Measurements from ENCODE around the gene C22orf39.
A peak's percentile ranks its signal among the peaks of the same experiment; 100 is the strongest.
"Not testable (repeated sequence)": the region's sequence is repeated elsewhere in the genome, so short reads cannot be mapped to it uniquely, and the experiment has no call there.

The C22orf39 gene

DNA sequence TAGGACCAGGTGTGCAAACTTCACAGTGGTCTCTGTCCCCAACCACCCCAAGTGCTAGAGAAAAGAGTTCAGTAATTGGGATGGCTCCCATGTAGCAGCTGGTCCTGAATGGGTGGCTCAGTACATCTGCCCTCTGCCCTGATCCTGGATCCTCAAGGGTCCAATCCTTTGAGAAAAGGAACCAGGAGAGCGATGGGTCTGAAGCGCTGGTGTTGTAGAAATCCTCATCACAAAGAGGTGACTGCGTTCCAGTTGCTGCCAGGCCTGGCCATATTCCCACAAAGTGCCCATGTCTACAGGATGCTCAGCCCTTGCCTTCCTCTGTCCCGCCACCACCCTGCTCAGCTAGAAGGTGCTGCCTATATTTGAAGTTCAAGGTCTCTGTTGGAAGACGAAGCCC is 6.2 kb upstream of the C22orf39 start:
- DNase-seq = no peak

DNA sequence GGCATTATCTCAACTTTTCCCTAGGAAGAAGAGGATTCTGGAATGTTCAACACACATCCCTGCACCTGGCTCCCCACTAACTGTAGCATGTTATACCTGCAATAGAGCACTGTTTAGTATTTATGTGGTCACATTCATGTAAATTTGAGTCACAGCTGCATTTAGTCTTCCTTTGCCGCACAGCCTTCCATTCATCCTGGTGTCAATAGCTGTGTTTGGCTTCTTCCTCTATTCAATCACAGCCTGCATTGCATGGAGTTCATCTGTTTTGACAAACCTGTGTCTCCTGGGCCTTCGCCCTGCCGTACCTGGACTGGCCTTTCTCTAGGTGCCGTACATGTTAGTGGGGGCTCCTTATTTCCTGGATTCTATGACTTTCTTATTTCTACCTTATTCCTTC is 4.1 kb upstream of the C22orf39 start:
- DNase-seq = no peak

DNA sequence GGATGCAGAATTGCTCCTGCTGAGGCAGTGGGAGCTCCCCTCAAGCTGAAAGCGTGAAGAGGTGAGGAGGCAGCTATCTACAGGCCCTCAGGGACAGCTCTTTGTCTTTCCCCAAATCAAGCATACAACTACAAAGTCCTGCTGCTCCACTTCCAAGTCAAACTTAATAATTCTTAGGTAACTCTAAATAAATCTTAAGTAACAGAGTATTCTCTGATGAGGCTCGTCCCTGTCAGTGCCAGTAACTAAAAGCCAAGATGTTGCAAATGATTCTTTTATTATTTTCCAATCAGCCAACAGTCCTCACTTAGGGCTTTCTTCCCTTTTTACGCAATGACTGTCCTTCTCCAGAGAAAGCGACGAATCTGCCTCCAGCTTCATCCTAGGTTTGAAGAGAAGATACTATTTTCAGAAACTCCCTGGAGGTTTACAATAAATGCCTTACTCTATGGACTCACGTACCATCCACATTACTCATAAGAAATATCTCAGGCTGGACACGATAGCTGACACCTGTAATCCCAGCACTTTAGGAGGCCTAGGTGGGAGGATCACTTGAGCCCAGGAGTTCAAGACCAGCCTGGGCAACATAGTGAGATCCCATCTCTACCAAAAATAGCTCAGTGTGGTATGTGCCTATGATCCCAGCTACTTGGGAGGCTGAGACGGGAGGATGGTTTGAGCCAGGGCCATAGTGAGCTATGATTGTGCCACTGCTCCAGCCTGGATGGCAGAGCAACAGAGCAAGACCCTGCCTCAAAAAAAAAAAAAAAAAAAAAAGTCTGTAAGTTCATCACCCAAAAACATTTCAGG is 3.1 kb upstream of the C22orf39 start:
- DNase-seq = no peak

DNA sequence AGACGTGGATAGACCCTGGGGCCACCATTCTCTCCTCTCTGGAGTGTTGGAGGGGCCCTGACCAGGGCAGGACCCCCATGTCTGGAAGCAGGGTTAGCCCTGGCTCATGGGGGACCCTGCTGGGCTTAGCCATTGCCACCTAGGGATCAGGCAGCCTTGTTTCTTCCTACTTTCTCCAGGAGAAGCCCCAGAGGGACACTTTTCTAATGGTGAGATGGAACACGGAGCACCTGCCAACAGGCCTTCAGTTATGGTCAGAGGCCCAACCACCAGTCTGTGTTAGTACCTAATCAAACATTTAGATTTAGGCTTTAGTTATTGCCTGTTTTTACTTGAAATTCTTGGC is 1.9 kb upstream of the C22orf39 start:
- no peak for DNase-seq

DNA sequence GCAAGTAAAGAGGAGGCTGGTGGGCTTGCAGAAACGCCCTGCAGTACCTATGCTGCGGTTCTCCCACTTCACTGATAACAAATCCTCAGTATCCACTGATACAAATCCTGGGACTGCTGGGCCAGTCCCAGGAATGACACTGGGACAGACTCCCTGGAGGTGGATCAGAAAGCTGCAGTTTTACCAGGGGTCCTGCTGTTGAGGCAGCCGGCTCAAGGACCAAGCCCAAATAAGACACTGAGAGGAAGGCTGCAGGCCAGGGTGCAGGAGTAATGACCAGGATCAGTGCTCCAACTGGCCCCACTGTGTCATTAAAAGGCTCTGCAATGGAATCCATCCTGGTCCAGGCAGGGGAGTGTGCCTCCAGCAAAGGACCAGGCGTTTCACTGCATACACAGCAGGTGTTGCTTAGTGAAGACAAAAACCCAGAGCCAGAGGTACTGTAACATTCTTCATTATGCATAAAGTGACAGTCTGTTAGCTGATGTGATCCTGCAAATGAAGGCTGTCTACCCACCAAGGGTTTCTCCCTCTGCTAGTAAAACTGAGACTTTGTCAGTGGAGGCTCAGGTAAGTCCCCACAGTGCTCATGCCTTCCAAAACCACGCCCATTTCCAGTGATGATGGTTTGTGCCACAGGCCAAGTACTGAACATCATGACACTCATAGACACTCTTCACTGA is 1.4 kb upstream of the C22orf39 start:
- no peak for DNase-seq

DNA sequence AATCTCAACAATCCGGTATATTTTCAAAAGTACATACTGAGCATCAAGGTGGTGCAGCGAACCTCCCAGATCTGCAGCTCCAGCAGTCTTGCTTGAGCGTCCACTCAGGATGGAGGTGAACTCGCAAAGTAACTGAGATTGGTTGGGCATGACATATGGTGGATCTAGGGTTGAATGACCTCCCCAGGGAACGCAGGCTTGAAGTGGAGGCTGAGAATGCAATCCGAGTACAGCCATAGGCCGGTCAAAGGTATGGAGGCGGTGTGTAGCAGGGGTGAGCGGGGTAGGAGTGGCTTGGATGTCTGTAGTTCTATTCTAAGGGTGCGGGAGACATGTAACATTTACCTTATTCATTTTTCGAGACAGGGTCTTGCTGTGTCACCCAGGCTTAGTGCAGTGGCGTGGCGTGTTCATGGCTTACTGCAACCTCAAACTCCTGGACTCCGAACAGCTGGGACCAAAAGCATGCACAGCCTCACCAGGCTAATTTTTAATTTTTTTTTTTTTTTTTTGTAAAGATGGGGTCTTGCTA is 631 bp upstream of the C22orf39 start:
- DNase-seq = peak; percentile 70

DNA sequence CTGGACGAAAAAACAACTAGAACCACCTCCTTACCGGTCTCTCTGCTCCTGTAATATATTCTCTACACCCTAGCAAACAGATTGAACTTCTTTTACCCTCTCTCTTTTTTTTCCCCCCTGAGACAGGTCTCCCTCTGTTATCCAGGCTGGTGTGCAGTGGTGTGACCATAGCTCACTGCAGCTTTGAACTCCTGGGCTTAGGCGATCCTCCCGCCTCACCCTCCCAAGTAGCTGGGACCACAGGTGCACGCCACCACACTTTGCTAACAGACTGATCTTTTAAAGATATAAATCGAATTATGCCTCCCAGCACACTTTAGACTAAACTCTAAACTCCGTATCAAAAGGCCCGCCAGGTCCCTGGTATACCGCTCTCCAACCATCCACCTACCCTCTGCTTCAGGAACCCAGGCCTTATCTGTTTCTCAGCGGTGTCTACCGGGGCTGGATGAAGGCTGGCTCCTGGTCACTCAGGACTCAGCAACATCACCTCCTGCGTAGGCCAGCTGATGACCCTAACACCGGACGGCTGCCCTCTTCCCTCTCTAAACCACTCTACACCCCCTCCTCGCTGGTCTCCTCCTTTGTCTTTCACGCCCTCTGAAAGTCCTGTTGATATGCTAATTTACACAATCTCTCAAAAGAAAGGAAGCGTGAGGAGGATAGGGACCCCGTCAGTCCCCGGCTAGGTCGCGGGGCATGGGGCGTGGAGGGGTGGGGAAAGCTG is 745 bp downstream of the C22orf39 start:
- no peak for DNase-seq

DNA sequence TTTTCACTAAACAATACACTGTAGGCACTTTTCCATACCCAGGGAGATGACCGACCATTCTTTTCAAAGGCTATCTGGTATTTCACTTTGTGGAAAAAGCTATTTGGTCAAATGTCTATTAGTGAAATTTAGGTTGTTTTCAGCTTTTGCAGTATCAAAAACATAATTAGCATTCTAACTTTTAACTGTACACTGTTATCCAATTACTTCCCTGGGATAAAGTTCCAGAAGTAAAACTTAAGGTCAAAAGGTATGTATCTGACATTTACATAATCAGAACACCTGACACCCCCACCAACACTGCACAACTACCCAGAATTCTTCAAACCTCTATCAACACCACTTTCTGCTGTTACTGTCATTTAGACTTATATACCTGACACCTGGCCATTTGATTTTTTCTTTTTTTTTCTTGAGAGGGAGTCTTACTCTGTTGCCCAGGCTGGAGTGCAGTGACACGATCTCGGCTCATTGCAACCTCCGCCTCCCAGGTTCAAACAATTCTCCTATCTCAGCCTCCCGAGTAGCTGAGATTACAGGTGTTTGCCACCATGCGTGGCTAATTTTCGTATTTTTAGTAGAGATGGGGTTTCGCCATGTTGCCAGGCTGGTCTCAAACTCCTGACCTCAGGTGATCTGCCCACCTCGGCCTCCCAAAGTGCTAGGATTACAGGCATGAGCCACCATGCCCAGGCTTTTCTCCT is 2.1 kb downstream of the C22orf39 start:
- not testable (repeated sequence) for DNase-seq

DNA sequence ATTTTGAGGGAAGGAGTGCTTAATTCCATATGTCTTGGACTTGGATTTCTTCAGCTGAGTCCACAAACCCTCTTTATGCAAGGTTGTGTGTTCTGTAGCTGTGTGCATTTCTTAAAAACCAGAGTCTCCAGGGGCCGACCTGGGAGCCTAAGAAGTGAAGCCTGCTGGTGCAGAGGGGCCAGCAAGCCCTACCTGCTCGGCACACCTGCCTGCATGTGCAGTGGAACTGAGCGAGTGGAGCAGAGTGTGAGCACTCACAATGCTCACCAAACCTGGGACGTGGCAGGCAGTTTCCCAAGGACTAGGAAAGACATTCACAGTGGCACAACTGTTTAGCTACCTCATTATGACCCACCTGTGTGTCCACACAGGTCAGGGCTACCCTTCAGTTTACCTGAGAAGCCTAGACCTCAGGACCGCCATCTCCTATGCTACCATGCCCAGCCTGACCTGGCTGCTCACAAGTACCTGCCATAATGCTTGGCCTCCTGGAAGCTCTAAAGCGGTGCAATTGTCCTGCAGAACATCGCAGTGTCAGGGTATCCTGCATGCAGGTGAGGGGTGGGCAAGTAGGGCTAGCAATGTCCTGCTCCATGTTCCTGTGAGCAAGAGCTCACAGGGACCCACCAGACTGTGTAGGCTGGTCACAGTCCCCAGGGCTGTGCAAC is 3.8 kb downstream of the C22orf39 start:
- no peak for DNase-seq

DNA sequence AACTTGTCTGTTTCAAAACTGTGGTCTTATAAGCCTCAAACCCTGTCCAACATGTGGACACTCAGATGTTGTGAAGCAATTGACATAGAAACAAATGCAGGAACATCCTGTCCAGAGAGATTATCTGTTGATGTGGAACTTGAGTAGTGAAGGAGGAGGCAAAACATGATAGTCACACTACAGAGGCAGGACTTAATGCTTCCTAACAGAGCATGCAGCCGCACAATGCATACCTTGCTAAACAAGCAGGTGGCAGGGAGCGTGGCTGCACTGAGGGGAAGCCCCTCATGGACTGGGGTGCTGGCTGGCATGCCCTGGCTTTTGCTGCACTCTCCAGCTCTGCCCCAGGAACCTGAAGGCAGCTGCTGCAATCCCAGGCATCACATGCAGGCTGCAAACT is 5.3 kb downstream of the C22orf39 start:
- DNase-seq = no peak

DNA sequence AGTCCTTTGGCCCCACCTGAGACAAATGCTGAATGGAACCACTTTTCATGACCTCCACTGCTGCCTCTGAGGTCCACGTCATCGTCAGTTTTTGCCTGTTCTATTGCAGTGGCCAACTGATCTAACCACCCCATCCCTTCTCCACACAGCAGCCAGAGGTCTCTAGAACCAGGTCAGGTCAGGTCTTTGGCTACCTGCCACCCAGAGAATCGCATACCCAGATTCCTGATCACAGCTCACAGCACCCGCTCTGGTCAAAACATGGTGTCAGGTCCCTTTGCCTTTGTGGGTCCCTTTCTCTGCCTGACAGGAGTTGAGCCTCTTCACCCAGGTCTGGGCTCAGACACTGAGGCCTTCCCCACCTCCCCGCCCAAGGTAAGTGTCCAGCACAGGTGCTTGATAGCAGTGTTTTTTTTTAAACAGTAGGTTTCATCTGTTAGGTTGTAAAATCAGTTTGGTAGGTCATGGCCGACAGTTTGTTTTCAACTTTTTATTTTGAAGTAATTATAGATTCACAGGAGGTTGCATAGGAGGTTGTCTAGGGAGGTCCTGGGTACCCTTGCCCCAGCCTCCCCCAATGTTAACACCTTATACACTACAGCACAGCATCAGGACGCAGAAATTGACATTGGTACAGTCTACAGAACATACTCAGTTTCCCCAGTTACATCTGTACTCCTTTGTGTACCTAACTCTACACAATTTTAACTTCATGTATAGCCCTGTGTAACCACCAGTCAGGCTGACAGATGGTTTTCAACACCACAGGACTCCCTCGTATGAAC is 6.9 kb downstream of the C22orf39 start:
- no peak for DNase-seq

DNA sequence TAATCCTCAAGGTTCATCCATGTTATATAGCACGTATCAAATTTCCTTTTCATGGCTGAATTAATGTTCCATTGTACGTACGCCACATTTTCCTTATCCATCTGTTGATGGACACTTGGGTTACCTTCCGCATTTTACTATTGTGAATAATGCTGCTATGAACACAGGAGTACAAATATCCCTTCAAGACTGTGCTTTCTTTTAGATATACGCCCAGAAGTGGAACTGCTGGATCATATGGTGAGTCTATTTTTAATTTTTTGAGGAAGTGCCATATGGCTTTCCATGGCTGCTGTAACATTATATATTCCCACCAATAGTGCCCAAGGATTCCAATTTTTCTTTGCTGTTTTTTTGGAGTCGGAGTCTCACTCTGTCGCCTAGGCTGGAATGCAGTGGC is 9.2 kb downstream of the C22orf39 start:
- DNase-seq = no peak

DNA sequence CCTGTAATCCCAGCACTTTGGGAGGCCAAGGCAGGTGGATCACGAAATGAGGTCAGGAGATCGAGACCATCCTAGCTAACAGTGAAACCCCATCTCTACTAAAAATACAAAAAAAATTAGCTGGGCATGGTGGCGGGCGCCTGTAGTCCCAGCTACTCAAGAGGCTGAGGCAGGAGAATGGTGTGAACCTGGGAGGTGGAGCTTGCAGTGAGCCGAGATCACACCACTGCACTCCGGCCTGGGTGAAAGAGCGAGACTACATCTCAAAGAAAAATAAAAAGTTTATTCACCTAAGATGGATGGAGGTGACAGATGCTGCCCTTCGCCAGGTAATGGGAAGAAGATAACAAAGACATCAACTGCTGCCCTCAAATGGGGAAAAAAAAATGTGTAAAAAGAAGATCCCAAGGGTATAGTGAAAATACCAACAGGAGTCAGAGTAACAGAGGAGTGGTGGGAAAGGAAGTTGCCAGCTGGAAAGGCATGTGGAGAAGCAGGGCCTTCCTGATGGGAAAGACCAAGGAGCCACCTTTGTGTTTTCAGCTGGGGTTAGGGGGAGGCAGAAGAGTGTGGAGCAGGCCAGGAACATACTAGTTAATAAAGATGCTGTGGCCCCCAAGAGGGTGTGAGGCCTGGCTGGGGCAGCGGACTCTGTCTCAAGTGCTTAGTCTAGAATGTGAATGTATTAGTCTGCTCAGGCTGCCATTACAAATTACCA is 10.9 kb downstream of the C22orf39 start:
- DNase-seq = not testable (repeated sequence)

DNA sequence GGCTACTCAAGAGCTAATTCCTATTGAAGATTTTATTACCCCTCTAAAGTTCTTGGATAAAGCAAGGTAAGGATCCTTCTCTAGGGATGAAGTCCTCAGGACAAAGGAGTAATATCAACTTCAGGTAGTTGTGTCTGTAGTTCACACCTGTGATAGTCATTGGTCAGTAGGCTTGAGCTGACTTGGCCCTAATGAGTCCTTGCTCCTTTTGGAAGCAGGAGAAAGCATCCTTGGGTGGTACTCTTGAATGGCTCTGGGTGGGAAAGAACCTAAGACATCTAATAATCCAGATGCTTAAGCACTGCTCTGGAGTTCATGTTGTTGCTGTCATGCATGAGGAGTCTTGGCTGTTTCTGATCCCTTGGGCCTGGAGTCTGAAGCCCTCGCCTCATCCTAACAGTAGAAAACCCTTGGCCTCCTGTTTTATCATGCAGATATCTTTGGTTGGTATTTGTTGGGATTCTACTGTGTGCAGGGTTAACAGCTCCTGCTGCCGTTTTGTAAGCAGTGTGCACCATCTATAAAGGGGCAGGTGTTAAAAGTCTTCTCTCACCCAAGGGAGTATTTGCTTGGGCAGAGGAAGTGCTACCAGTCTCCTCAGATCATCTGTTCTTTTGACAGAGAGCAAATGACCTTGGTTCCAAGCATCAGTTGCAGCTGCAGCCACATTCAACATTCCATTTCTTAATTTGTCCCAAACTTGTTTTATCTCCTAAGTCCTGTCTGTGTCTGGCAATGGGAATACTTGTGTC is 12.5 kb downstream of the C22orf39 start:
- DNase-seq = no peak

DNA sequence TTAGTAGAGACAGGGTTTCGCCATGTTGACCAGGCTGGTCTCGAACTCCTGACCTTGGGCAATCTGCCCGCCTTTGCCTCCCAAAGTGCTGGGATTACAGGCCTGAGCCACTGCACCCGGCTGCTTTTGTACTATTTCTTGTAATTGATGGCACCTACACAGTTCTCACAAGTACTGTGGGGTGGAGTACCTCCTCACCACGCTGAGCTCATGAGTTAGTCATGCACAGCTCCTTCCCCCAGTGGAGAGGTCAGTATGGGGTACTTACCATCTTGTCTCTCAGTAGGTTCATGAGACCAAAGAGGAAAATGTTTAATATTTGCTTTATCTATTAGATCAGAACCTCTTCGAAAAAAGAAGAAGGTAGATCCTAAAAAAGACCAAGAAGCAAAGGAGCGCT is 13.1 kb downstream of the C22orf39 start:
- DNase-seq = no peak

DNA sequence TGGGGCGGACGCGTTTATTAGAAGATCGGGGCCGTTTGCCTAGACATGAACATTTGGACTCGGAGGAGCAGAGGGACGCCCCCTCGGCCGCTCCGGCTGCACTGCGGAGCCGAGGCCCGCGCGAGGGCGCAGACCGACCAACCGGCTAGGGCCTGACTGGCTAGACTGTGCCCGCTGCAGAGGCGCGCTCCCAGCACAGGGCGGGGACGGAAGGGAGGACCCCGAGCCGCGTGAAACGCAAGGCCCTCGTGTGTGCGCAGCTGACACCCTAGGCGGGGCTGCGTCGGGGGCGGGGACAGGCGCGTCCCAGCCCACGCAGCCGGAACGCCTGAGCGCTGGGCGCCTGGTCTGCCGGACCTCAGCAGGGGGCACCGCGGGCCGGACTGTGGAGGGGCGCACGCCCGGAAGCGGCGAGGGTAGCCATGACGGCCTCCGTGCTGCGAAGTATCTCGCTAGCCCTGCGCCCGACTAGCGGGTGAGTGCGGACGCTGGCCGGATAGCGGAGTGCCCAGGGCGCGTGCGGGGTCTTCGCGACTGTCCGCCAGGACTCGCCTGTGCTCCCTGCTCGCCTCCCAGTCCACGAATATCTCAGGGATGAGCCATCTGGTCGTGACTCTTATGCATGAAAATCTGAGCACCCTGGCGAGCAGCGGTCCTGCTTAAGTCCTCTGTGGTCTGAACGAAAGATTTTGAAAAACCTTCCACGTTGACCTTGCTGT is 15.2 kb downstream of the C22orf39 start, which contains the start of gene MRPL40:
Gene MRPL40 (plus strand): TSS at position 413 of the 719 bp plus-strand sequence. CDS start 10 bp downstream, at position 423.
- DNase-seq = peak; percentile 96

DNA sequence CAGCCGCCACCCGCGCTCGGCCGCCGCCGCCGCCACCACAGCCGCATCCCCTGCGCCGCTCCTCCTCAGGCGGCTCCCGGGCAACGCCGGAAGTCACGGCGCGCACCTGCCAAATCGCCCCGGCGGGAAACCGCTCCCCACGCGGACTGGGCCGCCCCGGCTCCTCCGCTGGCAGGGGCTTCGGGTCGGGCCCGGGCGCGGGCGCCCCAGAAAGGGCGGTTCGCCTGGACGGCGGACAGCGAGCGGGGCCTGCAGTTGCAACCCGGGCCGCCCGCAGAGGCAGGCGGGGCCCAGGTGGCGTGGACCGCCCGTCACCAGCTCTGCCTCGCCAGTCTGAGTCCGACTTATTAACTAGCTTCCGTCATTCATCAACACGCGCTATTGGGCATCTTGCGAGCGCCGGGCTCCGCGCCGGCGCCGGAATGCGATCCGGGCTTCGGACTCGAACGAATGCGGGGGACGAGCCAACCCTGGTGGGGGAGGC is 15.8 kb downstream of the C22orf39 start, which contains the start of gene HIRA:
Gene HIRA (minus strand): TSS at position 85 of the 484 bp plus-strand sequence. CDS start 257 bp downstream, outside the sequence.
- DNase-seq = peak; percentile 78

DNA sequence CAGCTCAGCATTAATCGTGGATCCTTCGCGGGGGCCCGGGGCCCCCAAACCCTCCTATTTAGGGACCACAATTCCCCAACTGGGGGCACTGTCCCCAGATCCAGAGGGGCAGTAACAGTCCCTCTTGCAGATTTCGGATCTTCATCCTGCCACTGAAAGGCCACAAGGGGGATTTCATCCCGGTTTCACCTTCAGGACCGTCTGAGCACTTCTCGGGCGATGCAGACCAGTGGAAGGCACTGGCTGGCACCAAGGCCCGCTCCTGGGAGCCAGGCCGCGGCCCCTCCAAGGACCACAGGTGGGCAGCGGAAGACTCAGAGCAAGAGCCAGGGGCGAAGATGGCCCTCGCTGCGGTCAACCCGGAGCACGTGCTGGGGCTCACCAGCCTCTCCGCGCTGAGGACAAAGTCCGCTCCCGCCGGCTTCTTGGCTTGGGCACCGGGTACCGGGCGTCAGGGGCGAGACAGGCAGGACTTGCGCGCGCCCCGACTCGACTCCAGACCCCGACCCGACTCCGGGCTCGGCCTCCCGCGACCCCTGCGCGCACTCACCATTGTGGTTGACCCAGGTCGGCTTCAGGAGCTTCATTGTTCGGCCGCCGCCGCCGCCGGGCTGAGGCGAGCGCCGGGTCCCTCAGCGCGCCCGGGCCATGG is 16.5 kb downstream of the C22orf39 start:
- DNase-seq = peak; percentile 40
